ENCODE data around the gene USH2A.

DNA sequence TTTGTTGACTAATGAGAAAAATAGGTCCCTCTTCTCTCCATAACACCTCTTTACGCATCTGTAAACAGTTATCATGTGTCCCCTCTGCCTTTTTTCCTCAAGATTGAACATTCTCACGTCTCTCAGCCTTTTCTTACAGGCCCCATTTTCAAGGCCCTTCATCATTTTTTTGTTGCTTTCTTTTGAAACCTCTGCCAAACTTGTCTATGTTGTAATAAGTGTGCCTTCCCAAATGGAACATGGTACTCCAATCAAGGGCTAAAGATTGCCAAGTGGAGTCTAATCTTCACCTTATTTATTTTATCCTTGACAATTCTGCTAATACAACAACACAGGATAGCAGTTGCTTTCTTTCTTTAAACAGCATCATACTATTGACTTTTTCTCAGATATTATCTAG, 280.3 kb downstream of the USH2A start:
- TF ChIP-seq EP300 (IDR thresholded peaks at IDR 0.05; ENCODE audit: borderline replicate concordance) (no peak), RAD21 (IDR thresholded peaks at IDR 0.05; ENCODE audit: low read depth) (no peak)
- TF ChIP-seq, protein P1, sequence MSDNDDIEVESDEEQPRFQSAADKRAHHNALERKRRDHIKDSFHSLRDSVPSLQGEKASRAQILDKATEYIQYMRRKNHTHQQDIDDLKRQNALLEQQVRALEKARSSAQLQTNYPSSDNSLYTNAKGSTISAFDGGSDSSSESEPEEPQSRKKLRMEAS (IDR thresholded peaks at IDR 0.05) = no peak
- TF ChIP-seq, protein P2, sequence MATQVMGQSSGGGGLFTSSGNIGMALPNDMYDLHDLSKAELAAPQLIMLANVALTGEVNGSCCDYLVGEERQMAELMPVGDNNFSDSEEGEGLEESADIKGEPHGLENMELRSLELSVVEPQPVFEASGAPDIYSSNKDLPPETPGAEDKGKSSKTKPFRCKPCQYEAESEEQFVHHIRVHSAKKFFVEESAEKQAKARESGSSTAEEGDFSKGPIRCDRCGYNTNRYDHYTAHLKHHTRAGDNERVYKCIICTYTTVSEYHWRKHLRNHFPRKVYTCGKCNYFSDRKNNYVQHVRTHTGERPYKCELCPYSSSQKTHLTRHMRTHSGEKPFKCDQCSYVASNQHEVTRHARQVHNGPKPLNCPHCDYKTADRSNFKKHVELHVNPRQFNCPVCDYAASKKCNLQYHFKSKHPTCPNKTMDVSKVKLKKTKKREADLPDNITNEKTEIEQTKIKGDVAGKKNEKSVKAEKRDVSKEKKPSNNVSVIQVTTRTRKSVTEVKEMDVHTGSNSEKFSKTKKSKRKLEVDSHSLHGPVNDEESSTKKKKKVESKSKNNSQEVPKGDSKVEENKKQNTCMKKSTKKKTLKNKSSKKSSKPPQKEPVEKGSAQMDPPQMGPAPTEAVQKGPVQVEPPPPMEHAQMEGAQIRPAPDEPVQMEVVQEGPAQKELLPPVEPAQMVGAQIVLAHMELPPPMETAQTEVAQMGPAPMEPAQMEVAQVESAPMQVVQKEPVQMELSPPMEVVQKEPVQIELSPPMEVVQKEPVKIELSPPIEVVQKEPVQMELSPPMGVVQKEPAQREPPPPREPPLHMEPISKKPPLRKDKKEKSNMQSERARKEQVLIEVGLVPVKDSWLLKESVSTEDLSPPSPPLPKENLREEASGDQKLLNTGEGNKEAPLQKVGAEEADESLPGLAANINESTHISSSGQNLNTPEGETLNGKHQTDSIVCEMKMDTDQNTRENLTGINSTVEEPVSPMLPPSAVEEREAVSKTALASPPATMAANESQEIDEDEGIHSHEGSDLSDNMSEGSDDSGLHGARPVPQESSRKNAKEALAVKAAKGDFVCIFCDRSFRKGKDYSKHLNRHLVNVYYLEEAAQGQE (IDR thresholded peaks at IDR 0.05; ENCODE audit: low read depth) = no peak
